Tibial artery (tissue), 4 donors: ENCODE measurements around the gene ATXN7L2.
A peak's percentile ranks its signal among the peaks of the same experiment; 100 is the strongest.

Experiments used
- DNase-seq, 2 donors: peaks; one replicate each; pipeline ENCODE4 v3.0.0-alpha.2; 2019
- H3K27ac ChIP-seq, 2 donors: fragments of 200-600 bp; sonication (generic) in 1 of 2; 1 replicate in 1 of 2; 2 replicates in 1 of 2; pipeline ENCODE4 v1.5.1; 2018 to 2019; ENCODE audit warnings: mild to moderate bottlenecking in 1 of 2
- H3K27me3 ChIP-seq, 2 donors: fragments of 200-600 bp; sonication (generic) in 1 of 2; one replicate each; pipeline versions ENCODE4 v1.5.1 to v1.6.0; 2016 to 2019
- H3K36me3 ChIP-seq, 3 donors: fragments of 200-600 bp; sonication (generic) in 2 of 3; one replicate each; pipeline ENCODE4 v1.5.1; 2016 to 2019; ENCODE audit warnings: mild to moderate bottlenecking in 2 of 3
- H3K4me1 ChIP-seq, 4 donors: fragments of 200-600 bp; sonication (generic) in 2 of 4; 1 replicate in 3 of 4; 2 replicates in 1 of 4; pipeline ENCODE4 v1.5.1; 2016 to 2019
- H3K4me3 ChIP-seq, 2 donors: fragments of 200-600 bp; sonication (generic) in 1 of 2; 1 replicate in 1 of 2; 2 replicates in 1 of 2; pipeline ENCODE4 v1.5.1; 2018 to 2019; ENCODE audit warnings: mild to moderate bottlenecking in 2 of 2
- H3K9me3 ChIP-seq, 3 donors: fragments of 200-600 bp; sonication (generic) in 1 of 3; one replicate each; pipeline ENCODE4 v1.5.1; 2016 to 2019
- intact Hi-C: fragments of 100-400 bp; cut with DNase I; formaldehyde crosslinking; loops from one replicate; pipeline ENCODE4 v1.15.0; 2023; ENCODE audit warnings: low total_unique reads
- TF ChIP-seq, protein P1 (sequence below), 2 experiments: fragments of 200-600 bp in 1 of 2; fragments of 450-650 bp in 1 of 2; IDR thresholded peaks; one replicate each; pipeline ENCODE4 v1.5.1; 2017 to 2019; ENCODE audit warnings: antibody characterized with exemption in 2 of 2, mild to moderate bottlenecking in 1 of 2, moderate library complexity in 1 of 2

ATXN7L2 gene

GRCh38 chr1:109482791-109483671 is 674 bp upstream of the ATXN7L2 start:
- peaks cover 0 to 13% (median 0%) of the 10 kb centered on the region in 3 donors for H3K36me3 ChIP-seq
- intact Hi-C loops = loop anchor here (10.0 kb wide), 1 partner anchor 218 kb away; no protein-coding TSS in a partner anchor
- no peaks in the 10 kb centered on the region for H3K27me3 ChIP-seq
- peaks cover 0 to 19% (median 16%) of the 10 kb centered on the region in 4 donors for H3K4me1 ChIP-seq
- peak overlapping the region; percentile 60 to 82 for H3K4me3 ChIP-seq
- no peaks in the 10 kb centered on the region for H3K9me3 ChIP-seq
- TF ChIP-seq, protein P1, sequence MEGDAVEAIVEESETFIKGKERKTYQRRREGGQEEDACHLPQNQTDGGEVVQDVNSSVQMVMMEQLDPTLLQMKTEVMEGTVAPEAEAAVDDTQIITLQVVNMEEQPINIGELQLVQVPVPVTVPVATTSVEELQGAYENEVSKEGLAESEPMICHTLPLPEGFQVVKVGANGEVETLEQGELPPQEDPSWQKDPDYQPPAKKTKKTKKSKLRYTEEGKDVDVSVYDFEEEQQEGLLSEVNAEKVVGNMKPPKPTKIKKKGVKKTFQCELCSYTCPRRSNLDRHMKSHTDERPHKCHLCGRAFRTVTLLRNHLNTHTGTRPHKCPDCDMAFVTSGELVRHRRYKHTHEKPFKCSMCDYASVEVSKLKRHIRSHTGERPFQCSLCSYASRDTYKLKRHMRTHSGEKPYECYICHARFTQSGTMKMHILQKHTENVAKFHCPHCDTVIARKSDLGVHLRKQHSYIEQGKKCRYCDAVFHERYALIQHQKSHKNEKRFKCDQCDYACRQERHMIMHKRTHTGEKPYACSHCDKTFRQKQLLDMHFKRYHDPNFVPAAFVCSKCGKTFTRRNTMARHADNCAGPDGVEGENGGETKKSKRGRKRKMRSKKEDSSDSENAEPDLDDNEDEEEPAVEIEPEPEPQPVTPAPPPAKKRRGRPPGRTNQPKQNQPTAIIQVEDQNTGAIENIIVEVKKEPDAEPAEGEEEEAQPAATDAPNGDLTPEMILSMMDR (IDR thresholded peaks at IDR 0.05) = no peak
- H3K27ac ChIP-seq = peak overlapping the region; percentile 53 to 97
- DNase-seq = peak in 1 of 2 donors; percentile 73

- TF ChIP-seq, protein P1 (IDR thresholded peaks at IDR 0.05) = no peak
- Histone ChIP-seq H3K27ac (peak overlapping the region; percentile 89 to 97), H3K36me3 (peaks cover 0 to 28% (median 9%) of the 10 kb centered on the region in 3 donors), H3K4me3 (peak overlapping the region; percentile 60 to 82), H3K27me3 (no peaks in the 10 kb centered on the region), H3K4me1 (peaks cover 0 to 19% (median 16%) of the 10 kb centered on the region in 4 donors), H3K9me3 (no peaks in the 10 kb centered on the region)
- no peak for DNase-seq
- intact Hi-C loops = loop anchor here (10.0 kb wide), 1 partner anchor 220 kb away; no protein-coding TSS in a partner anchor
These were observed 842 bp downstream of the ATXN7L2 start for GRCh38 chr1:109484519-109484975.

- Histone ChIP-seq H3K9me3 (no peaks in the 10 kb centered on the region), H3K27me3 (no peaks in the 10 kb centered on the region), H3K4me3 (peak overlapping the region in 1 of 2 donors; percentile 82), H3K27ac (no peak overlapping the region), H3K4me1 (peaks cover 0 to 19% (median 16%) of the 10 kb centered on the region in 4 donors), H3K36me3 (peaks cover 0 to 32% (median 9%) of the 10 kb centered on the region in 3 donors)
- intact Hi-C loops = loop anchor here (10.0 kb wide), 1 partner anchor 220 kb away; no protein-coding TSS in a partner anchor
- DNase-seq = no peak
- TF ChIP-seq, protein P1 (IDR thresholded peaks at IDR 0.05) = no peak
These were observed 1.3 kb downstream of the ATXN7L2 start for GRCh38 chr1:109485001-109485400.

DNA sequence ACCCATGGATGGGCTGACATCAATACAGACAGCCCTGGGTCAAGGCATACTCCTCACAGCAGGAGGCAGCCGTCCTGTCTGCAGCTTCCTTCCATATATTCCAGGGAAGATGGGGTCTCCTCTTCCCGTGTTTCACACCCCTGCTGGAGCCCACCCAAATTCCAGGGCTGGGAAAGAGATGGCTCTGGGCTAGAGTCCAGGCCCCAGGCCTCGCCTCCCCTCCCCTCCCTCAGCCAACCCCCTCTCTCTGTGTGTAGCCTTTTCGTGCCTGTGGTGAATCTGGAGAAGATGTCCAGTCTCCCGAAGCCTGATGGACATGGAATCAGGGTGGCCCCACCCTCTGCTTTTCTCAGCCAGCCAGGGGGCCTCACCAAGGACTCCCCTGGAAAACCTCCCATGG is 3.6 kb downstream of the ATXN7L2 start:
- peaks cover 0 to 19% (median 16%) of the 10 kb centered on the region in 4 donors for H3K4me1 ChIP-seq
- TF ChIP-seq, protein P1 (IDR thresholded peaks at IDR 0.05) = no peak
- no peak for DNase-seq
- peaks cover 0 to 37% (median 9%) of the 10 kb centered on the region in 3 donors for H3K36me3 ChIP-seq
- H3K27me3 ChIP-seq = no peaks in the 10 kb centered on the region
- no peak overlapping the region for H3K27ac ChIP-seq
- H3K4me3 ChIP-seq = no peak overlapping the region
- H3K9me3 ChIP-seq = no peaks in the 10 kb centered on the region
- intact Hi-C loops = loop anchor here (10.0 kb wide), 1 partner anchor 222 kb away; no protein-coding TSS in a partner anchor

DNA sequence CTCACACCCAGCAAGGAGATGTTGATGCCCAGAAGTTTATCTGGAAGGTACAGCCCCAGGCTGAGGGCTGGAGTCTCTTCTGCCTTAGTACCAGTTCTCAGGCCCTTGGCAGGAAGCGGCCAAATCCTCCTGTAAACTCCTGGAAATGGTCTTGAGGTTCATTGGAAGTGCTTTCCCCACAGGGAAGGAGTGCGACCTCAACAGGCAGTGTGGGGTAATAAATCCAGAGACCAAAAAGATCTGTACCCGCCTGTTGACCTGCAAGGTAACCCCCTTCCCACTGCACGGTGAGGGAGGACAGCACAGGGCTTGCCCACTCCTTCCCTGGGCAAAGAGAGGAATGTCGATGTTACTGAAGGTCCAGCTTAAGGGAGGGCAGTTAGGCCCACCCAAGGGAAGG is 4.5 kb downstream of the ATXN7L2 start:
- Histone ChIP-seq H3K4me3 (no peak overlapping the region), H3K36me3 (peaks cover 0 to 37% (median 9%) of the 10 kb centered on the region in 3 donors), H3K4me1 (peaks cover 0 to 17% (median 12%) of the 10 kb centered on the region in 4 donors), H3K27me3 (no peaks in the 10 kb centered on the region), H3K27ac (no peak overlapping the region), H3K9me3 (no peaks in the 10 kb centered on the region)
- no peak for DNase-seq
- TF ChIP-seq, protein P1 (IDR thresholded peaks at IDR 0.05) = no peak
- intact Hi-C loops = loop anchor here (10.0 kb wide), 1 partner anchor 223 kb away; no protein-coding TSS in a partner anchor
